ENCODE data around the gene CATSPERE.

GRCh38 chr1:244640917-244641316 is 179.8 kb downstream of the CATSPERE start:
- TF ChIP-seq, protein P1, sequence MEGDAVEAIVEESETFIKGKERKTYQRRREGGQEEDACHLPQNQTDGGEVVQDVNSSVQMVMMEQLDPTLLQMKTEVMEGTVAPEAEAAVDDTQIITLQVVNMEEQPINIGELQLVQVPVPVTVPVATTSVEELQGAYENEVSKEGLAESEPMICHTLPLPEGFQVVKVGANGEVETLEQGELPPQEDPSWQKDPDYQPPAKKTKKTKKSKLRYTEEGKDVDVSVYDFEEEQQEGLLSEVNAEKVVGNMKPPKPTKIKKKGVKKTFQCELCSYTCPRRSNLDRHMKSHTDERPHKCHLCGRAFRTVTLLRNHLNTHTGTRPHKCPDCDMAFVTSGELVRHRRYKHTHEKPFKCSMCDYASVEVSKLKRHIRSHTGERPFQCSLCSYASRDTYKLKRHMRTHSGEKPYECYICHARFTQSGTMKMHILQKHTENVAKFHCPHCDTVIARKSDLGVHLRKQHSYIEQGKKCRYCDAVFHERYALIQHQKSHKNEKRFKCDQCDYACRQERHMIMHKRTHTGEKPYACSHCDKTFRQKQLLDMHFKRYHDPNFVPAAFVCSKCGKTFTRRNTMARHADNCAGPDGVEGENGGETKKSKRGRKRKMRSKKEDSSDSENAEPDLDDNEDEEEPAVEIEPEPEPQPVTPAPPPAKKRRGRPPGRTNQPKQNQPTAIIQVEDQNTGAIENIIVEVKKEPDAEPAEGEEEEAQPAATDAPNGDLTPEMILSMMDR (IDR thresholded peaks at IDR 0.05), result no peak
- TF ChIP-seq POLR2A (IDR thresholded peaks at IDR 0.05), result no peak
